ENCODE data around the gene PPT1. TPM values are rescaled to one million over a fixed set of nuclear protein-coding genes. Genes with fewer than 3 reads are reported as not detected.

Gene PPT1
- total and polyA plus RNA-seq, 2 of the 13 experiments (the other 11 are each of a cell fraction or from before 2014, with no cell fraction given): 129 TPM

- no peak for TF ChIP-seq ZBTB43 (CRISPR knock-in tag; conservative IDR thresholded peaks at IDR 0.05)
- TF ChIP-seq SRSF1 (optimal IDR thresholded peaks at IDR 0.05; ENCODE audit: low read depth, low read length): no peak
- TF ChIP-seq, protein P1, sequence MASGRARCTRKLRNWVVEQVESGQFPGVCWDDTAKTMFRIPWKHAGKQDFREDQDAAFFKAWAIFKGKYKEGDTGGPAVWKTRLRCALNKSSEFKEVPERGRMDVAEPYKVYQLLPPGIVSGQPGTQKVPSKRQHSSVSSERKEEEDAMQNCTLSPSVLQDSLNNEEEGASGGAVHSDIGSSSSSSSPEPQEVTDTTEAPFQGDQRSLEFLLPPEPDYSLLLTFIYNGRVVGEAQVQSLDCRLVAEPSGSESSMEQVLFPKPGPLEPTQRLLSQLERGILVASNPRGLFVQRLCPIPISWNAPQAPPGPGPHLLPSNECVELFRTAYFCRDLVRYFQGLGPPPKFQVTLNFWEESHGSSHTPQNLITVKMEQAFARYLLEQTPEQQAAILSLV (CRISPR knock-in tag; IDR thresholded peaks at IDR 0.05; ENCODE audit: borderline replicate concordance): no peak
Observed at GRCh38 chr1:40034869-40035268, 62.2 kb downstream of the PPT1 start (continued).

DNA sequence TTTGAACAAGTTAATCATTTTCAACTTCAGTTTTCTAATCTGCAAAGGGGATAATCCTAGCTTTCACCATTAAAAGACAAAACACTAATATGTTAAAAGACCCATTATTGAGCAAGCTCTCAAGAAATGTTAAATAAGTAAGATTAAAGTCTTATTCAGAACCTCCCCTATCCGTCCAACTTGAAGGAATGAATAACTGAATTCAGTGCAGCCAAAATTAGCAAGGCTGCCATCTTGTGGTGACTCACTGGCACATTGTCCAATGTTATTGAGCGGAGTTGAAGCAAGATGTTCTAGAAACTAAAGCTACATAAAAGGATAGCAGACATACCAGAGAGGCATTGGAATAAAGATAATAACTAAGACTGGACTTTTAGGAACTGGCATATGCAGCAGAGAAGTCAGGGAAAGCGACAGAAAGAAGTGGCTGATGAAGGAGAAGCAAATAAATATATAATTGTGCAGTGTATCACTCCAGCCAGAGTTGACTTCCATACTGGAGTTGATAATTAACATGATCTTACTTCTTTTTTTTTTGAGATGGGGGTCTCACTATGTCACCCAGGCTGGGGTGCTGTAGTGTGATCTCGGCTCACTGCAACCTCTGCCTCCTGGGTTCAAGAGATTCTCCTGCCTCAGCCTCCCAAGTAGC is 64.7 kb downstream of the PPT1 start:
- DNase-seq (ENCODE audit: low spot score): peak; percentile 34
- peak; percentile 57; the same call in 2 of the 3 replicates for ATAC-seq
- BruUV-seq (replicated peaks): no TSS peak
- Histone ChIP-seq H3K9ac (ENCODE audit: insufficient read depth, low read depth, low read length) (no peak overlapping the region), H3K4me2 (ENCODE audit: low read depth, low read length) (no peak overlapping the region), H3K4me3 (replicated peaks in 1 of 3; ENCODE audit: insufficient read depth in 1 of 3, low read depth in 2 of 3, low read length in 3 of 3) (no peak overlapping the region), H2AFZ (ENCODE audit: low read length) (no peak overlapping the region), H3K79me2 (ENCODE audit: insufficient read depth, low read length) (no peaks in the 10 kb centered on the region), H3K27ac (ENCODE audit: extremely low read length, insufficient read depth, low read length) (no peak overlapping the region), H4K20me1 (ENCODE audit: insufficient read depth, low read length) (no peaks in the 10 kb centered on the region), H3K36me3 (replicated peaks in 1 of 2; ENCODE audit: control insufficient read depth in 1 of 2, insufficient read depth in 2 of 2, low read length in 2 of 2) (no peaks in the 10 kb centered on the region), H3K9me3 (ENCODE audit: low read length) (no peaks in the 10 kb centered on the region), H3K27me3 (ENCODE audit: control insufficient read depth in 1 of 2, insufficient read depth in 2 of 2, low read length in 2 of 2) (0 out of 5 replicates have a peak, but pooled peaks cover 0 to 3% of the 10 kb centered on the region in 2 experiments), H3K4me1 (ENCODE audit: insufficient read depth, low read length) (peaks cover 6% of the 10 kb centered on the region; the same call in 1 of the 2 replicates)
- in situ Hi-C loops (cut with HindIII; ENCODE audit: extremely low pct_ligation_motif_present, low pct_unique_long_range_greater_than_20kb): loop anchor here (10.0 kb wide), 1 partner anchor 108 kb away; no protein-coding TSS in a partner anchor
- intact Hi-C loops (cut with micrococcal nuclease; ENCODE audit: unreplicated experiment): loop anchor here (10.0 kb wide), 2 partner anchors 118 to 218 kb away; no protein-coding TSS in a partner anchor
- POLR2A ChIA-PET: no interaction called here
- TF ChIP-seq, protein P2, sequence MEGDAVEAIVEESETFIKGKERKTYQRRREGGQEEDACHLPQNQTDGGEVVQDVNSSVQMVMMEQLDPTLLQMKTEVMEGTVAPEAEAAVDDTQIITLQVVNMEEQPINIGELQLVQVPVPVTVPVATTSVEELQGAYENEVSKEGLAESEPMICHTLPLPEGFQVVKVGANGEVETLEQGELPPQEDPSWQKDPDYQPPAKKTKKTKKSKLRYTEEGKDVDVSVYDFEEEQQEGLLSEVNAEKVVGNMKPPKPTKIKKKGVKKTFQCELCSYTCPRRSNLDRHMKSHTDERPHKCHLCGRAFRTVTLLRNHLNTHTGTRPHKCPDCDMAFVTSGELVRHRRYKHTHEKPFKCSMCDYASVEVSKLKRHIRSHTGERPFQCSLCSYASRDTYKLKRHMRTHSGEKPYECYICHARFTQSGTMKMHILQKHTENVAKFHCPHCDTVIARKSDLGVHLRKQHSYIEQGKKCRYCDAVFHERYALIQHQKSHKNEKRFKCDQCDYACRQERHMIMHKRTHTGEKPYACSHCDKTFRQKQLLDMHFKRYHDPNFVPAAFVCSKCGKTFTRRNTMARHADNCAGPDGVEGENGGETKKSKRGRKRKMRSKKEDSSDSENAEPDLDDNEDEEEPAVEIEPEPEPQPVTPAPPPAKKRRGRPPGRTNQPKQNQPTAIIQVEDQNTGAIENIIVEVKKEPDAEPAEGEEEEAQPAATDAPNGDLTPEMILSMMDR (CRISPR knock-in tag; IDR thresholded peaks at IDR 0.05): peak; percentile 74
- TF ChIP-seq ZNF24 (IDR thresholded peaks at IDR 0.05): 0 out of 2 replicates have a peak, but pooled peaks have one; percentile 68
- peak; percentile 63 for TF ChIP-seq STAG1 (CRISPR knock-in tag; IDR thresholded peaks at IDR 0.05)
- TF ChIP-seq KDM4B (CRISPR knock-in tag; IDR thresholded peaks at IDR 0.05): no peak
- no peak for TF ChIP-seq HCFC1 (IDR thresholded peaks at IDR 0.05; ENCODE audit: low read depth, low read length)
- 0 out of 2 replicates have a peak, but pooled peaks have one; percentile 31 for TF ChIP-seq SMC3 (IDR thresholded peaks at IDR 0.05; ENCODE audit: low read length)
- 0 out of 2 replicates have a peak, but pooled peaks have one; percentile 21 for TF ChIP-seq FOSL2 (CRISPR knock-in tag; IDR thresholded peaks at IDR 0.05)
- TF ChIP-seq ZNF615 (CRISPR knock-in tag; IDR thresholded peaks at IDR 0.05; ENCODE audit: borderline replicate concordance): no peak
- 0 out of 2 replicates have a peak, but pooled peaks have one; percentile 56 for TF ChIP-seq MIXL1 (CRISPR knock-in tag; IDR thresholded peaks at IDR 0.05)
- TF ChIP-seq ZBTB39 (CRISPR knock-in tag; IDR thresholded peaks at IDR 0.05): no peak
- TF ChIP-seq ZNF441 (CRISPR knock-in tag; IDR thresholded peaks at IDR 0.05; ENCODE audit: borderline replicate concordance): 0 out of 2 replicates have a peak, but pooled peaks have one; percentile 40
- WGBS (ENCODE audit: low lambda C conversion rate): 6% methylated on average over 4 of the region's 4 CpGs
- FAIRE-seq: peak; percentile 78
- CTCF ChIA-PET (ENCODE audit: low intra/inter-chr PET ratio, low total read pairs): interaction anchor here (1.3 to 1.4 kb wide), 2 partner anchors 113 to 216 kb away, joined by 8 read pairs; no protein-coding TSS in a partner anchor
